Activated CD8-positive, alpha-beta memory T cell treated with anti-CD3 and anti-CD28 coated beads for 36 hours (primary cell): Measurements from ENCODE around the gene PRDM5. TPM values are rescaled to one million over a fixed set of nuclear protein-coding genes. Genes with fewer than 3 reads are reported as not detected.

Experiments
- CTCF ChIA-PET: fragments of 350-600 bp; sonication (Branson Sonifier 250); formaldehyde crosslinking; loops from one replicate; lab custom pipeline; 2021; ENCODE audit warnings: antibody characterized with exemption; lab: Charles Lee
- POLR2A ChIA-PET: fragments of 350-600 bp; sonication (Branson Sonifier 250); formaldehyde crosslinking; loops from one replicate; lab custom pipeline; 2021; ENCODE audit warnings: antibody characterized with exemption; lab: Charles Lee
- total RNA-seq, 2 experiments: library from RNA; stranded (reverse); gene quantifications; one replicate each; pipeline ENCODE4 v1.2.3, GENCODE V29; 2021

The PRDM5 gene
- total RNA-seq, 2 experiments from 2014 or later: 0.32 to 0.48 TPM

DNA sequence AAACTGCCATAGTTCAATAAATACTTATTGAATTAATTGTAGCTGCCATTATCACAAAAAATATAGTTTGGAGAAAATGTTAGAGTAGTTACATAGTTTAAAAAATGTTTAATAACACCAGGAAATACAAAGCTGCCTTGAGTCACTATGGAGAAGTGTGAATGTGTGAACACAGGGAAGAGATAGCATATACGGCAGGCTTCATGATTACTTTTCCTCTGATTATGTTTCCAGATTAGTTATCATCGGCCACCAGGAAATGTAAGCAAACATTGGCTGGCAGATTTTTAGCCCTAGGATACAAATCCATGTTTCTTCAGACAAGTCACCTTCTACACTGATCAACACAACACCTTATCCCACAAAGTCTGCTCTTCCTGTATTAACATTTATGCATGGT is 4.4 kb downstream of the PRDM5 start:
- ChIA-PET POLR2A (interaction anchor here (0.7 kb wide), 1 partner anchor 293 kb away, joined by 6 read pairs; no protein-coding TSS in a partner anchor), CTCF (interaction anchor here (0.7 kb wide), 2 partner anchors 8 to 1464 kb away, joined by 3 read pairs; no protein-coding TSS in a partner anchor)

DNA sequence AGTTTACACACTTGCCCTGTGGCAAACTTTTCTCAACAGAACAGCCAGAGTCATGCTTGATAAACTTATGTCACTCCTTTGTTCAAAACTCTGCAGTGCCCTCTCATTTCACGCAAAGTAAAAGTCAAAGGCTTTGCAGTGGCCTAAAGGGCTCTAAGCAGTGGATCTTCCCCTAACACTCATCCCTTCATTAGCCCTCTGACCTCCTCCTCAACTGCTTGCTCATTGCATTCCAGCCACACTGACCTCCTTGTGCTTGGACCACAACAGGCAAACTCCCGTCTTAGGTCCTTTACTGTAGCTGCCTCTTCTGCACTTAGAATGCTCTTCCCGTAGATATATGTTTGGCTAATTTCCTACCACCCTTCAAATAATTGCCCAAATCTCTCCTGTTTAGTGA is 5.6 kb downstream of the PRDM5 start:
- ChIA-PET CTCF (no interaction called here), POLR2A (no interaction called here)

DNA sequence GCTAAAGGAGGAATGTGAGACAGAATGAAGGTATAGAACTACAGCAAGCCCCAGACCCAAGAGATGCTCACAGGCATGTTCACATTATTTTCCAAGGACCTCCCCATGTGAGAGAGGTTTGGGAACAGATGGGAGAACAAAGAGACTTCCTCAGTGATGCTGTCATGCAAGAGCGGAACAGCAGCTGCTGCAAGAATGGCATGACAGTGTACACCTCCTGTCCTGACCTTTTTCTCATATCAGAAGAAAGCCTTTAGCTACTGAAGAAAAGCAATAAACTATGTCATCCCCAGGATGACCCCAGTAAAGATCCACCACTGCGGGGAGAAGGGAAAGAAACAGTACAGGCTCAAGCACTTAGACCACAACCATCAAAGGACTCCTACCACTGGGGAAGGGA is 7.2 kb downstream of the PRDM5 start:
- ChIA-PET POLR2A (no interaction called here), CTCF (no interaction called here)

DNA sequence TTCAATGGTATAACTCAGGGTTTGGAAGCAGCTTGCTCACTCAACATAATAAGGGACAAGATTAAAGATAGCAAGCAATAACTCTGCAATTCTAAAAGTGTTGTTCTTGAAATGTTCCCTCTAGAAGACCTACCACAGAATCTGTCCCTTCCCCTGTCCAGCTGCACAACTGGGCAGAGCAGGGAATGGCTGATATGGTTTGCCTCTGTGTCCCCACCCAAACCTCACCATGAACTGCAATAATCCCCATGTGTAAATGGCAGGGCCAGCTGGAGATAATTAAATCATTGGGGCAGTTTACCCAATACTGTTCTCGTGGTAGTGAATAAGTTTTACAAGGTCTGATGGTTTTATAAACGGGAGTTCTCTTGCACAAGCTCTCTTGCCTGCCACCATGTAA is 19.1 kb downstream of the PRDM5 start:
- ChIA-PET POLR2A (no interaction called here), CTCF (no interaction called here)

DNA sequence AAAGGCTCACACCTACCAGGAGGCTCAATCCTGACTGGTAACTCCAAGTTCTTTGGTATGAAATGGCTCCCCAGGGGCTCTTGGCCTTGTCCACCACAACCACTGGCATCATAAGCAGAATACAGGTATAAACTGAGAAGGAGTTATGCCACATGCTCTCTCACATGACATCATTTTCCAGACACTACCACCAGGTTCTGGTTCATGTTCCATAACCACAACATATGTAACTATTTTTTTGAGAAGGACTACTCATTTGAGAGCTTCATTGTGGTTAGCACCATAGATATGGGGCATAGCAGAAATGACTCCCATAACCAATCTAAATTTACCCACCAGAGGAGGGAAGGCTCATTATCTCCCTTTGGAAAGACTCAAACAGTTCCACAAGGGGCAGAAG is 19.6 kb downstream of the PRDM5 start:
- ChIA-PET POLR2A (no interaction called here), CTCF (no interaction called here)

DNA sequence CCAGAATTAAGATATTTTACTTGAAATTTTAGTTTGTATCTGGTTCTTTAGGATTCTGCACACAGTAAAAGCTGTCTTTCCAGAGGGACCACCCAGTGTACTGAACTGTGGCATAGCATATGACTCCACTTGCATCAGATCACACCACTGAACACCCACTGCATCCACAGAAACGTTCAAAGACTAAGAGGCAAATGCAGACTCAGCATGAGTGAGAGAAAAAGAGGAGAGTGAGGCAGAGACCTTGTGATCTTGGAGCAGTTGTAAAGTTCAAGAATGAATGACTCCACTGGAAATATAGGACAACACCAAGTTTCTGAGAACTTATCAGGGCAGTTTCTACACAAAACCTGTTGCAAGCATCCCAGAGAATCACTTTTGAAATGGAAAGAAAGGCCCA is 20.8 kb downstream of the PRDM5 start:
- ChIA-PET CTCF (no interaction called here), POLR2A (no interaction called here)

DNA sequence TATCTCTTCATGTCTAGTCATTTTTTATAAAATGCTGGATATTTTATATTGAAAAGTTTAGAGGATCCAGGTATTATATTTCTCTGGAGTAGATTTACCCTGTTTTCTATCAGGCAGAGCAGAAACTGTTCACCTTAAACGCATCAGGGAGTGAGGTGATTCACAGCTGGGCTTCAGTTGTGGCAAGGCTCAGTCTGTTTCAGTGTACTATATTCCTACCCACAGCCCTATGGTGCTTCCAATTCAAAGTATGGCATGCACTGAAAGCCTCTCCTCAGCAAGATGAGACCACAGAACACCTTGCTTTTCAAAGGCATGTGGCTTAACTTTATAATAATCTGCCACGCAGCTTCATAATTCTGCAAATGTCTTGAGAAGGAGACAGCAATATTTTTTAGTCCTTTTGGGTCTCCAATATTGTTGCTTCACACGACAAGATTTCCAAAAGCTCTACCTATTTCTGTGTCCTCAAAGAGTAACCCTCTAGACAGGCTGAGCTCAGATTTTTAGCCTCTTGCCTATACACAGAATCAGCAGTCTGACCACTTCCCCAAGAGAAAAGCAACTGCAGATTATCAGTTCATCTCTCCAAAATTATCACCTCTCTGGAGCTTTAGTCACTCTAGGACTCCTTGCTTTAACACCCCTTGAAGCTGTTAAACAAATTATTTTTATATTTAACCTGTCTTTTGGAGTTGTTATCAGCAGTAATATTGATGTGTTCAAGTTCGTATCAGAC is 24.4 kb downstream of the PRDM5 start:
- CTCF ChIA-PET: no interaction called here
- POLR2A ChIA-PET: no interaction called here

DNA sequence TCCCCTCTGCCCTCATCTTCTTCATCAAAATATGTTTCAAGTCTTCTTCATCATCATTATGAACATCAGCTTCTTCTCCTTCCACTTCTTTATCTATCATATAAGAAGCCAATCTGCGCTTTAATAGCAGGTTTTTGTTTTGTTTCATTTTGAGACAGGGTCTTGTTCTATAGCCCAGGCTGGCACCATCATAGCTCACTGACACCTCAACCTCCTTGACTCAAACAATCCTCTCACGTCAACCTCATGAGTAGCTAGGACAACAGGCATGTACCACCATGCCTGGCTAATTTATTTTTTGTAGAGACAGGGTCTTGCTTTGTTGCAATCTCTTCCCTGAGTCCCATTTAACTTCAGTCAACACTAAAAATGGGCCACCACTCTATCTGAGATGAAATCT is 27.0 kb downstream of the PRDM5 start:
- POLR2A ChIA-PET: no interaction called here
- CTCF ChIA-PET: no interaction called here

DNA sequence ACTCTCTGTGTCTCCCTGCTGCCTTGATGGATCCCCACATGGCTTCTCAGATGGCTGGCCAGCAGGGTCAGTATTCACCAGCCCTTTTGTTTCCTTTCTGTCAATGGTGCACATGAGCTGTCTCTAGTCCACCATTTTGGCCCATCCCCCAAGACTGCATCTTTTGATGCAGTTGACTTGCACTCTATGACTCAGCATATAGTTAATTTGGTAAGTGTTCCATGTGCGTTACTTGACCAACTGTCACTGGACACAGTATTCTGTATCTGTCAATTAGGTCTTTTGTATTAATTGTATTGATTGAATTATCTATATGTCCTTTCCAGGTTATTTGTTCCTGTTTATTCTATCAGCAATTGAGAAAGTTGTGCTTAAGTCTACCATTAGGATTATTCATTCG is 29.2 kb downstream of the PRDM5 start:
- ChIA-PET POLR2A (no interaction called here), CTCF (no interaction called here)

DNA sequence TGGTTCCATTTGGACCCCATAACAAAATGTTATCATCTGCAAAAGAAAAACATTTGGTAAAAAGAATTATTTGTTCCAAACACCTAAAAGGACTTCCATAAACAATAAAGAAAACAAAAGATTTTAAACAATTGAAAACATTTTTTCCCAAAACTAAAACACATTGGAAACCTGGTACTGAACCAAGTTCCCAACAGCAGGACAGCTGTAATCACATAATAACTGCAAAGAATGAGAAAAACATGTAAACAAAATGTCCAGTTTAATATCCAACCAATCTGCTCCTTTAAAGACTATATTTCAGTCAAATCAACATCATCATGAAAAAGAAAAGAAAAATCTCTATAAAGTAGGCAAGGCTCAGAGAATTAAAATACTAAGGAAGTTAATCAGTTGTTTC is 36.3 kb downstream of the PRDM5 start:
- ChIA-PET POLR2A (no interaction called here), CTCF (no interaction called here)

DNA sequence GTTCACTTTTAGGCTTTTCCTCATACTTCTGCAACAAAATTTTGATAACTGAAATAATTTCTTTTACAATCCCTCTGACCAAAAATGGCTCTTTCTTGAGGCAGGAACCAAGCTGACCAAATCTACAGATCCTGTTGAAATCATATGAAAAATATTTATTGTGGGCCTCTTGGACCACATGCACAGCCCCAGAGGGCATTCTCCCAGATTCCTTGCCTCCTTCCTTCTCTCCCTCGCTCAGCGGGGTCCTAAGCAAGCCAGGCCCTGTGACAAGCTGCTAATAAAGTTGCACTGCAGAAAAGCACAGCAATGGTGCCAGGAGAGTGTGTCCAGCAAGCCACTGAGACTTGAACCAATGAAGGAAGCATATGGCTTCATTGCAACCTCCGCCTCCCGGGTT is 40.7 kb downstream of the PRDM5 start:
- ChIA-PET POLR2A (no interaction called here), CTCF (no interaction called here)

DNA sequence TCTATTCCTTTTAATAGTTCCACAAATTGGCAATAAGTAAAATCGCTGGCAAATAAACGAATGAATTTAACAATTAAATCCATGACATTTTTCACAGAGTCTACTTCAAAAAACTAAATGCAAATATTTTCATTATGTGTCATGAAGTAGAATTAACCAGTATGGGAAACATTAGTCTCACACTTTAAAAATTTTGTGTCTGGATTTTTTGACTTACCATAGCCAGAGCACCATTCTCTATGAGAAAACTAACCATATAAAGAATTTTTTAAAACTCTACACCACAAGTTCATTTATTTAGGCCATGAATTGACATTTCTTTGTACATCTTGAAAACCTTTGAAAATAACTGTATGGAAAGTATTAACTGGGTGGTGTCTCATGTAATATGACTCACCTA is 41.2 kb downstream of the PRDM5 start:
- ChIA-PET POLR2A (no interaction called here), CTCF (no interaction called here)

DNA sequence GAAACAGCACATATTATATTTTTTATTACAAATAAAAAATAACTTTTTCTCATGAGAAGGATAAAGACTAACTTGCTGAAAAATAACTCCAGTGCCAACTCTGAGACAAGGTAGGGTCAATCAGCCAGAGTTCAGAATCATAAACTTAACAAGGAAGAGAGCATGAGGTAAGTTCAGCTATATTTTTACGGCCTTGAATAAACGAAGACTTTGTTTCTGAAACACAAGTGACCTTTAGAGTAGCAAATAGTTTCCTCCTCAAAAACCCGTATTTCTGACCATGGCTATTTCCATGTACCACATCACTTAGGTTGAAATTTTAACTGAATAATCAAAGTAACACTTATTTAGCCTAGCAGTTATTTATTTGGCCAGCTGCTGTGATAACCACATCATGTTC is 45.5 kb downstream of the PRDM5 start:
- ChIA-PET POLR2A (no interaction called here), CTCF (no interaction called here)

DNA sequence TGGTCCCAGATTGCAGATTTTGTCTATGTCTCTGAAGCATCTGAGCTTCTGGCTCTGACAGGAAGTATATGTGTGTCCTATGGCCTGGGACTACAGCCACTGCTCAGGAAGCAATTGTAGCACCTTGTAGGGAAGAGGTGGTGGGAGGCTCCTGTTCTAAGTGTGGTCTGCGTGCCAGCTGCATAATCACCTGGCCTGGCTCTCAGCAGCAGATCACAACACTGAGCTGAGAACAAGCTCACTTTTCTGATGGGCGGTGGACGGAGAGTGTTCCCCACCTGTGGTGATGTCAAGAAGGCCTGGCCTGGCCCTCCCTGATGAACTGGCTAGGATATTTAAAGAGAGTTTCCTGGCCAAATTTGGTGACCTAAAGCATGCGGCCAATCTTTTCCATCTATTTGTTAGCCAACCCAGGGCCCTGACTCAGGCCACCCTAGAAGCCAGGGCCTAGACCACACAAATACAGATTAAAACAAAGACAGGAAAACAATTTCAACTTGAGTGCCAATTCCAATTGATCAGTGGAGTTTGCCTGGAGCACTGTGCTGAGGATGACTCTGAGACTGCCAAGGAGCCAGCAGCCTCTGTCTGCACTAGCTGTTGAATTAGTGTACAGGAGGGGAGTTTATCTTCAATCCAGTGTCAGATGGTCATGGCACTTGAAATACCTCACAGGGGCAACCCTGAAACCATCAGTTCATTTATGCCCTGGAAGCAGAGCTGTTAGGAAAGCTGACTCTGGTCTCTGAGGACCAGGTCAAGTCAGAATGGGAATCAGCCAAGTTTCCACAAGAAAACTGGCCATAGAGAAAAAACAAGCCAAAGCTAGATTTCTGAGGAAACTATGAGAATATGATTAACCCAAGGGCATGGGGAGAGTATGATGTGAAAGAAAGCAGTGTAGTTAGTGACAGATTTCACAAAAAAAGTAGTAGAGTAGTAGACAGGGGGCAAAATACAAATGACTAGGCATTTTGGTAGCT is 47.4 kb downstream of the PRDM5 start:
- POLR2A ChIA-PET: no interaction called here
- CTCF ChIA-PET: no interaction called here

DNA sequence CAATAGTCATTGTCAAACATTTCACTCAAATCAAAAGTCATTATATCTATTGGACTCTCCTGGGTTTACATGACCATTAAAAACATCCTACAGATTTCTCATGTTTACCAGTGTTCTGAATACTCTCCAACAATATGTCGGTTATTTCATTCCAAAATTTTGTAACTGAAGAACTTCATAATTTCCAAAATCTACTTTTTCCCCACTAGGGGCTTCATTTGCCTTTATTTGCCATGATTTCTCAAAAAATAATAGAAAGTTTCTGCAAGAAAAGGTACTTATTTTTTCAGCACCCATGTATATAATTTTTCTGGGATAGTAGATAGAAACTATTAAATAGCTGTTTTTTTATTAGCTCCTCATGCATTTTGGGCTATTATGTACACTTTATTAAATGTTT is 49.0 kb downstream of the PRDM5 start:
- ChIA-PET CTCF (no interaction called here), POLR2A (no interaction called here)

DNA sequence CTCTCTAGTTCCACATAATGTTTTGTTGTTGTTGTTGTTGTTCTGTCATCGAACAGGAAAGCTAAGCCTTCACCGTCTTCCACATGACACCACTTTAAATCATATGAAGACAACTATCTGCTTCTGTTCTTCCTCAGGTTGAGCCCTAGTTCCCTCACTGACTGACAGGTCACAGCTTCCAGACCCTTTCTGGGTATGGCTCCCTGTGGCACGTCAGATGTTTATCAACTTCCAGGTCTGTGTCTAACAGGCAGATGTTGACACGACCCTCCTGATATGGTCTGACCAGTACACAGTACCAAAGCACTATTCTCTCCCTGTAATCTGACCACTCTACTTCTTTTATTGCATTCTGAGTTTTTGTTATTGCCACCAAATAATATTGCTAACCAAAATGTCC is 51.4 kb downstream of the PRDM5 start:
- CTCF ChIA-PET: no interaction called here
- POLR2A ChIA-PET: no interaction called here

DNA sequence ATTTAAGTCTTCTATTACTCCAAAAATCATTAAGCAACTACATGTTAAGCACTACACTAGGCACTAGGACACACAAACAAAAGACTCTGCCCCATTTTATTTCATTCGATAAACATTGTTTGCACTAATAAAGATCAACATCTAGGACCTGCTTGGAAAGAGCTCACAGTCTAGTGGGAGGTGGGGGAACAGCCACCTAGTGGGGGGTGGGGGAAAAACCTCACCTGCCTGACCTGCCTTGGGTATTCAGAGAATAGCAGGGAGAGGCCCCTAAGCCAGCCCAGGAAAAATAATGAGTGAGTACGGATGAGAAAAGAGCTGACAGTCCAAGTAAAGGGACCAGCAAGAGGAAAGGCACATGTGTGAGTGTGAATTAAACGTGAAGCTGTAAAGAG is 52.2 kb downstream of the PRDM5 start:
- CTCF ChIA-PET: interaction anchor here (0.5 kb wide), 1 partner anchor 265 kb away, joined by 3 read pairs; no protein-coding TSS in a partner anchor
- POLR2A ChIA-PET: no interaction called here

DNA sequence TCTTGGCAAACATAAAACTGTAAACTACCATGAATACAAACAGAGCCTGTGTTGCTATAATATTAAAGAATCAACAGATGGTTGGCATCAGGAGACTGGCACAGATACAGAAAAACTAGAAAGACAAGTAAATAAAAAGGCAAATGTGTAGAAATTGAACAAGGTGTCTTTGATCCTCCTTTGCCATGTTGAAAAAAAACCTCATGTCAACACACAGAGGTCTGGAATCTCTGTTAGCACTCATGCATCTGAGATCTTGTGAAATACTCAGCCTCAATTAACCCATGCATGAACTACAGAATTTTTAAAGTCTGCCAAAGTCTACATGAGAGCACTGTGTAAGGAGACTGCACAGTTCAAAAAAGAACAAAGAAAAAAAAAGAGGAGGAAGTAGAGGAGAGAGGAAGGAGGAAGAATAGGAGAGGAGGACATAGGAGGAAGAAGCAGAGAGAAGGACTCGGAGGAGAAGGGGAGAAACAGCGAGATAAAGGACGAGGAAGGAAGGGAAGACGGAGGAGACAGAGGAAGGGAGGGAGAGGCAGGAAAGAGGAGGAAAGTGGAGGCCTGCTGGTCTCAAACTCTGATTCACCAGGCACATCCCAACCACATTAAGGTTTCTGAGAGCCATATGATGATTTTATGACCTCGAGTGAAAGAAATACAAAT is 52.8 kb downstream of the PRDM5 start:
- ChIA-PET POLR2A (no interaction called here), CTCF (interaction anchor here (0.5 kb wide), 1 partner anchor 264 kb away, joined by 3 read pairs; no protein-coding TSS in a partner anchor)

DNA sequence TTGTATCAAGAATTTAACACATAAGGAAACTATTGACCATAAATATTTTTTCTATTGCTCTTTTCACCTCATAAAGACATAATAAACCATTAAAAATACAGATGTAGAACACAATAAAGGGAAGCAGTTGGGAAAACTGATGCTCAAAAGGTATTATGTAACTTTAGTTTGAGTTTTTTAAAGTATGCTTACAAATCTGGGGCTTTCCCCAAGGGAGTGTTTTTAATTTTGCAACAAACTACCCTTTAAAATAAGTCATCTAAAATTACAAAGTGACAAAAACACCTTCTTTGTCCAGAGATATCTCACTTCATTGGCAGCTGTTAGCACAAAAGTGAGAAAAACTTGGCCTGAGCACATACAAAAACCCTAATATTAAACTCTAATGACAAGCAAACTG is 55.0 kb downstream of the PRDM5 start:
- CTCF ChIA-PET: no interaction called here
- POLR2A ChIA-PET: no interaction called here

DNA sequence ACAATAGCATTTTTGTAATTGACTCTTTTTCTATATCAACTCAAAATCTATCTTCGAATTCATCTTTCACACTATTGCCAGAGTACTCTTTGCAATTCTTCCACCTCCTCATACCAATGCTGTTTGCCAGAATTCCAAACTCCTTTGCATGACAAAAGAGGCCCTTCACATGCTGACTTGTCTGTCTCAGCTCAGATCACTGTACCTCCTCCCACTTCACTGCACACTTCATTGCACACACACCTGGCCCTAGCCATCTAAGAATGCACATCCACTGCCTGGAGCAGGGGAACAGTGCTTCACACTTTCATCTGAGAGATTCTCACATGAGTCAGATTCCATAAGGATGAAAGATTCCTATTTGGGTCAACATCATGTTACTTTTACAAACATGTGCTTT is 56.5 kb downstream of the PRDM5 start:
- ChIA-PET POLR2A (no interaction called here), CTCF (no interaction called here)
